Measurements from ENCODE around the gene PHKA2. TPM values are rescaled to one million over a fixed set of nuclear protein-coding genes. Genes with fewer than 3 reads are reported as not detected.
"Not testable (repeated sequence)": the region's sequence is repeated elsewhere in the genome, so short reads cannot be mapped to it uniquely, and the experiment has no call there.

Gene PHKA2
- total RNA-seq, 1 donor from 2014 or later = 26.4 TPM

DNA sequence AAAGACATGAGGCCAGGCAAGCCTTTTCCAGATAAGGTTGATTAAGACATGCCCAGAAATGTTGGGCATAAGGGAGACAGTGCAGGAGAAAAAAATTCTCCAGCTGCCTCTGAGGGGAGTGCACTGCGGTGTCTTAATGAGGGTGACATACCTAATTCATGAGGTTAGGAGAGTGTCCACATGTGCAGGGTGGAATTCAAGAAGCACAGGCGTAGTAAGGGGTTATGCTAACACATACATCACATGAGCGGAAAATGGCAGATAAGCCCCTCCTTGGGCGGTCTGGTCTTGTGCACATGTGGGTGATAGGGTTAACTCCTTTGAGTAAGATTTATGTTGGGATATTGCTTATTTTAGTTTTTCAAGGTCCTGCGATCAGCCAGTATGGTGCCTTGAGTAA lies 122.4 kb downstream of the PHKA2 start:
- no peak for DNase-seq (ENCODE audit: extremely low spot score, unreplicated experiment)
- no peak overlapping the region for H3K4me3 Mint-ChIP-seq (ENCODE audit: unreplicated experiment)
- H3K27me3 Mint-ChIP-seq (ENCODE audit: unreplicated experiment) = no peaks in the 10 kb centered on the region
- no peaks in the 10 kb centered on the region for H3K36me3 Mint-ChIP-seq (ENCODE audit: unreplicated experiment)
- H3K27ac Mint-ChIP-seq (ENCODE audit: unreplicated experiment) = no peak overlapping the region
- peaks cover 13% of the 10 kb centered on the region for H3K9me3 Mint-ChIP-seq (ENCODE audit: unreplicated experiment)
- H3K4me1 Mint-ChIP-seq (ENCODE audit: unreplicated experiment) = peaks cover 3% of the 10 kb centered on the region
- TF ChIP-seq CTCF (IDR thresholded peaks at IDR 0.05) = no peak

- no peaks in the 10 kb centered on the region for H3K36me3 Mint-ChIP-seq (ENCODE audit: unreplicated experiment)
- no peak for DNase-seq (ENCODE audit: extremely low spot score, unreplicated experiment)
- no peak overlapping the region for H3K4me3 Mint-ChIP-seq (ENCODE audit: unreplicated experiment)
- peaks cover 14% of the 10 kb centered on the region for H3K9me3 Mint-ChIP-seq (ENCODE audit: unreplicated experiment)
- H3K27me3 Mint-ChIP-seq (ENCODE audit: unreplicated experiment) = no peaks in the 10 kb centered on the region
- peaks cover 13% of the 10 kb centered on the region for H3K4me1 Mint-ChIP-seq (ENCODE audit: unreplicated experiment)
- no peak for TF ChIP-seq CTCF (IDR thresholded peaks at IDR 0.05)
- H3K27ac Mint-ChIP-seq (ENCODE audit: unreplicated experiment) = peak overlapping the region; percentile 86
These were observed 127.3 kb downstream of the PHKA2 start for GRCh38 chrX:18856645-18856997.

DNA sequence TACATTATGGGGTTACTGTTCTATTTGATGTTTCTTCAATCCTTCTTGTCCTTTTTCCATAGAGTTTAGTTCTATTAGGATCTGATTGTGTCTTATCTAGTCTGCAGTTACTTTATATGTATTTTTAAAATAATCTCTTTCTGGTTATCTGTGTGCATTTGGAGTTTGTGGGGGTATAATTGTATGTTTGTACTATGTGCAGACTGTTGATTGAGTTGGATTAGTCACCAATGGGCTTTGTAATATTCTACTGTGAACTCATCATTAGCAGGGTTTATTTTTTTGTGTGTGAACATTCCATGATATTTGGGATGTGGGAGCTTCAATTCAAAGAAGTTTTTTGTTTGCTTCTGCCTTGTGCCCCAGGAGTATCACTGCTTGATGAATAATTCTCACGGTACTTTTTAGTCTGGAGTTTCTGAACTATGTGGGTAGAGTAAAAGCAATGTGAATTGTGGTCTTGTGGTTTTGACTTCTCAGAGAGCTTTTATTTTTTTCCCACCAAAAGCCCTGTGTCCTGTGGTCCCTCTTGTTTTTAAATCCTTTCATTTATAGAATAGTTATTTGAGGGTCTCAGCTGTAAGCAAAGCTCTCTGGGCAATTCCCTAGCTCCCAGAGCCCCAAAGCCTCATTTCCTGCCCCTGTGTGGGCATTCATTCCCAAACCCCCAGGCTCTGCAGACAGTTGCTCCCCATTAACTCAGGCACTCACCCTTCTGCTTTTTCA lies 127.8 kb downstream of the PHKA2 start:
- H3K9me3 Mint-ChIP-seq (ENCODE audit: unreplicated experiment) = peaks cover 14% of the 10 kb centered on the region
- H3K27ac Mint-ChIP-seq (ENCODE audit: unreplicated experiment) = peak overlapping the region; percentile 86
- no peaks in the 10 kb centered on the region for H3K36me3 Mint-ChIP-seq (ENCODE audit: unreplicated experiment)
- no peak for TF ChIP-seq CTCF (IDR thresholded peaks at IDR 0.05)
- no peaks in the 10 kb centered on the region for H3K27me3 Mint-ChIP-seq (ENCODE audit: unreplicated experiment)
- DNase-seq (ENCODE audit: extremely low spot score, unreplicated experiment) = no peak
- H3K4me1 Mint-ChIP-seq (ENCODE audit: unreplicated experiment) = peaks cover 13% of the 10 kb centered on the region
- no peak overlapping the region for H3K4me3 Mint-ChIP-seq (ENCODE audit: unreplicated experiment)

DNA sequence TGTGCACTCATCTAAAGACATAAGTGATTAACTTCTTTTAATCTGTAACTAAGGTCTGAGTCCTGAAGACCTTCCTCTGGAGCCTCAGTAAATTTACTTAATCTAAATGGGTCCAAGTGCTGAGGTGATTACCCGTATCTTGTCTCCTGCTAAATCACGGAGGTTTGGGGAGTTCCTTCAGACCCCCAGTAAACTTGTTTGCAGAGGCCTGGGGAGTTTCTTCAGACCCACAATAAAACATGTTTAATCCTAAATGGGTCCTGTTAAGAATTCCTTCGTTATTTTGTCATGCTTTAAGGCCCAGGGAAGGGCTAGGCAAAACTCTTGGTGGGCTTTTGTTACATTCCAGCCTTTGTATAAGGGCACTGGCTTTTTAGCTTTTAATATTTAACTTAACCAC lies 136.0 kb downstream of the PHKA2 start:
- H3K9me3 Mint-ChIP-seq (ENCODE audit: unreplicated experiment) = peaks cover 20% of the 10 kb centered on the region
- not testable (repeated sequence) for DNase-seq (ENCODE audit: extremely low spot score, unreplicated experiment); H3K27me3 Mint-ChIP-seq (ENCODE audit: unreplicated experiment); H3K36me3 Mint-ChIP-seq (ENCODE audit: unreplicated experiment); H3K4me3 Mint-ChIP-seq (ENCODE audit: unreplicated experiment); H3K4me1 Mint-ChIP-seq (ENCODE audit: unreplicated experiment); H3K27ac Mint-ChIP-seq (ENCODE audit: unreplicated experiment)

Other genes with a start within 250 kb of the PHKA2 start
- gene ADGRG2, start 138.4 kb upstream of the PHKA2 start, total RNA-seq = 0.10 TPM in 1 of 2 replicates, not detected in the other

Data from osteocyte (in vitro differentiated cells).